Activated CD4-positive, CD25-positive, alpha-beta regulatory T cell treated with anti-CD3 and anti-CD28 coated beads, Interleukin-2, amount 50 U/mL, for 72 hours (primary cell): Measurements from ENCODE around the gene KCNA2.

ENCODE experiments used
- DNase-seq: peaks from one replicate; pipeline ENCODE4 v3.0.0; 2021

The KCNA2 gene

GRCh38 chr1:110628323-110629105 is 22.4 kb upstream of the KCNA2 start:
- DNase-seq: no peak

GRCh38 chr1:110627764-110628163 is 21.6 kb upstream of the KCNA2 start:
- DNase-seq: no peak

GRCh38 chr1:110626889-110627288 is 20.7 kb upstream of the KCNA2 start:
- DNase-seq: no peak

DNA sequence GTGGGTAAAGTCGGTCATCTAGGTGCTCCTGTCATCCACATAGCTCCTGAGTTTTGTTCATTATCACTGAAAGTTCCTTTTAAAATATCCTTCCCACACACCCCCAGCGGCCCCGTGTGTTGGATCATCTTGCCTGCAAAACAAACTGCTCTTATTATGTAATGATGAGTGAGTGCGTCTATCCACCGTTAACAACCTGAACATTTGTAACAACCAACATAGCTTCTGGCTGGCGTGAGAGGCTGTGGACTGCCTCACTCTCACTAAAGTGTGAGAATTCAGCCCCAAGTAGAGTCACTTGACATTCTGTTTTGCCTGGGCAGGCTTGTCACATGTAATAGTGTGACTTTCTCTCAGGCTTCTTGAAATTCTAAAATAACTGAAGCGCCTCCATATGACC is 14.5 kb upstream of the KCNA2 start:
- DNase-seq: no peak

- DNase-seq: no peak
Measured at GRCh38 chr1:110620250-110620615, 14.1 kb upstream of the KCNA2 start.

DNA sequence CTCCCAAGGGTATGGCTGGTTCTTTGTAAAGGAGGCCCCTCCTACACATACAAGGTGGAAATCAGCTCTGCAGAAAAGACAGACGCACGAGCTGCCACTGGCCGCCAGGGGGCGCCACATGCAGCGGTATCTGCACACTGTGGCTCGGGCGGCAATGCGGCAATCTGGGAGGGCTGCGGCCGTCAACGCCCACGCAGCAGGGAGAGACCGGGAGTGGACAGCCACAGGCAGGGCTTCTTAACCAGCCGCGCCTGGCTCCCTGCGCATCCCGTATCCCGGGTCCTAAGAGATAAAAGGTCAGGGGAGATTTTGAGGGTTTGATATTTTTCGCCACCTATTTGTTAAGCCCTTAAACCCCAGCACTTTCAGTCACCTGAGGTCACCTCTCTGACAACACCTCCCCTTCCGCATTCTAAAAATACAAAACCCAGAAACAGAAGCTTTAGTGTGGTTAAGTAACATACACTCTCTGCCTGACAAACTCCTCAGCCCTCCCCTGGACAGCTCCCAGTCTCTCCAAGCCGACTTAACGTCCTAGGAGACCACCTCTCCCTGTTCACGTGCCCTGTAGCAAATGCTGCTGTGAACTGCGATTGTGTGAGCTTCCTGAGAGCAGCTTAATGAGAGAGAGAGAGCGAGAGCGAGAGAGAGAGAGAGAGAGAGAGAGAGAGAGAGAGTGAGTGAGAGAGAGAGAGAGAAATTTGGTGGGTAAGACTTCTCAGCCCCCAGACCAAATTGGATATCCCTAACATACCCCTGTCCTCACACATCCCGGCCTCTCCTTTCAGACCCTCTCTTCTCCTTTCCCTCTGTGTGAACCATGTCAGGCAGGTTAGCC is 13.5 kb upstream of the KCNA2 start:
- peak; percentile 93 for DNase-seq

DNA sequence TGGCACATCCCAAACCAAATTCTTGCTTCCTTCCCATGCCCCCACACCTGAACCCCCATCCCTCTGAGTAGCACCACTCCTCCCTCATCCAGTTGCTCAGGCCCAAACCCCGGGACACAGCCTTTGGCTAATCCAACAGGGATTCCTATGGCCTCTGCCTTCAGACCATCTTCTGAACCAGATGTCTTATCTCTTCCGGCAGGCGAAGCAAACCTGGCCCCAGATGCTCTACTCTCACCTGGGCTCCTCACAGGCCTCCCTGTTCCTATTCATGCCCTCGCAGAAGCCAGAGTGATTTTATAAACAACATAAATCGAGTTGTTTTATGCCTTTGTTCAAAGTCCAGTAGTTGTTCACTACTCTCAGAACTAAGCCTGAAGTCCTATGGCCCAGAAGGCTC is 12.5 kb upstream of the KCNA2 start:
- no peak for DNase-seq

GRCh38 chr1:110617589-110617988 is 11.4 kb upstream of the KCNA2 start:
- DNase-seq: no peak

GRCh38 chr1:110617116-110617515 is 11.0 kb upstream of the KCNA2 start:
- no peak for DNase-seq

GRCh38 chr1:110616587-110616986 is 10.4 kb upstream of the KCNA2 start:
- no peak for DNase-seq

GRCh38 chr1:110615548-110616130 is 9.5 kb upstream of the KCNA2 start:
- DNase-seq: no peak

DNA sequence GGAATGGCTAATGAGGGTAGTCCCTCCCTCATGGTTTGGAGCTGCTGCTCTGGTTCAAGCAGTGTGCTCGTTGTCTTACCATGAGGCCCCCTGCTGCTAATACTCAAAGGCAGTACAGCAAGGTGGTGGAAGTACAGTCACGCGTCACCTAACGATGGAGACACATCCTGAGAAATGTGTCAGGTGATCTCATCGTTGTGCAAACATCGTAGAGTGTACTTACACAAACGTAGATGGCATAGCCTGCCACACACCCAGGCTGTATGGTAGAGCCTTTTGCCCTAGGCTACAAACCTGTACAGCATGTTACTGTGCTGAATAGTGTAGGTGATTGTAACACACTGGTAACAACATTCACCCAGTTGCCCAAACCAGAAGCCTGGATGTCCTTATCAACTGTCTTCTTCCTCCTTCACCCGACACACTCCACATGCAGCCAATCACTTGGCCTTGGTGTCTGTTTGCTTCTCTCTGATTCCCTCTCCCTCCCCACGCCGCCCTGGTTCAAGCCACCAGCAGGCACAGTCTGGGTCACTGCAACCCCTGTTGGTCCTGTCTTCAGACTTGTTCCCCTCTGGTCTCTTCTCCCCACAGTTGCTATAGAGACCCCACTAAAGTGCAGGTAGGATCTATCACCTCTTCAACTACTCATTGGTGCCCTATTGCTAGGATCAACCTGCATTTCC is 6.0 kb upstream of the KCNA2 start:
- DNase-seq: no peak

GRCh38 chr1:110610696-110611286 is 4.6 kb upstream of the KCNA2 start:
- no peak for DNase-seq

- DNase-seq: no peak
Measured at GRCh38 chr1:110610084-110610483, 3.9 kb upstream of the KCNA2 start.

GRCh38 chr1:110608247-110608646 is 2.1 kb upstream of the KCNA2 start:
- no peak for DNase-seq

DNA sequence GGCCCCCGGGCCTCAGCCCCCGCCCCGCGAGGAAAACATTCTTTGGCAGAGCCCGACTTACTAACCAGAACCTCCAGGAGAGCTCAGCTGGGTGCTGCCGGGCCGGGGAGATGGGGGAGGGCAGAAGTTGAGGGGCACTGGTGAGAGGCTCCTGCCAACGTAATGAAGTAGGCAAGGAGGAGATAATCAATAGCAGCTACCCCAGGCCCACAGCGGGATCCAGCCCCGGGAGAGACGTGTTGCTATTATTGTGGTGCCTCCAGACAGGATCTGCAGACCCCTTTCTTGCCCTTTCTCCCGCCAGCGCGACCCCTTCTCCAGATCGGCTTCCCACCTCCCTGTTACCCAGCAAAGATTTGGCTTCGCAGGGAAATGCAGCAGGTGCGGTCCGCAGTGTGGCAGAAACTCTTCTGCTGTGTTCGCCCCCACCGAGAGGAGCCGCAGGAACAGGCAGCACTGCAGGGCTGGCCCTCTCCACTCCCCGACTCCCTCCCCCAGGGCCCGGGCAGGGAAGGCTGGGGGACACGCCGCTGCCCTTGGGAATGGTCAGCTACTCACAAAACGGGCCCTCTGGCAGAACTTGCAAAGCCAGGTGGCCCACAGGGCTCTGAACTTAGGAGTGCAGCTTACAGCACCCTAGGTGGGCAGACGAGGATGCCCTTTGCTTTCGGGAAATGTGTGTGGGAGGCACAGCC is 1.5 kb upstream of the KCNA2 start:
- DNase-seq: no peak

GRCh38 chr1:110606657-110607535 is 738 bp upstream of the KCNA2 start:
- no peak for DNase-seq

- no peak for DNase-seq
Measured at GRCh38 chr1:110605446-110605845, 712 bp downstream of the KCNA2 start.

DNA sequence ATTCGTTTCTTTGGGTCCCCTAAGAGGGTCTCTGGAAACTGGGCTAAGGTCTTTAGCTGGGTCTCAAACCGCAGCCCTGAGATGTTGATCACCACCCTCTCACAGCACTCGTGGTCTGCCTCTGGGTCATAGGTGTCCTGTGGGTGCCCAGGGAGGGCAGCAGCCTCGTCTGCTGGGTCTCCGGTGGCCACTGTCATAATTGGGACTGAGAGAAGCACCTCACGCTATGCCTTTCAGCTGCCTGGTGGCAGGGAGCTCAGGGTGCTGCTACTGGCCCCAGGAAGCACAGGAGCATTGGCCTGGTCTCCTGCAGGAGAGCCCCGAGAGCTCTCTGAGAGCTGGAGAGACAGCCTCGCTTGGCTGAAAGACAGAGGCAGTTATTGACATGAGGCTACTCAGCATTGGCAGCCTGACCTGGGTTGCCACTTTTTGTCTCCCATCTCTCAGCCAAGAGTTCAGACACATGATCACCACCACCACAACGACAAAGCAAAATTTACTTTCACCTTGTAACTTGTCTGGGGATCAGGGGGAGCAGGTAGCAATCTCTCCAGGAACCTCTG is 1.5 kb downstream of the KCNA2 start:
- no peak for DNase-seq

DNA sequence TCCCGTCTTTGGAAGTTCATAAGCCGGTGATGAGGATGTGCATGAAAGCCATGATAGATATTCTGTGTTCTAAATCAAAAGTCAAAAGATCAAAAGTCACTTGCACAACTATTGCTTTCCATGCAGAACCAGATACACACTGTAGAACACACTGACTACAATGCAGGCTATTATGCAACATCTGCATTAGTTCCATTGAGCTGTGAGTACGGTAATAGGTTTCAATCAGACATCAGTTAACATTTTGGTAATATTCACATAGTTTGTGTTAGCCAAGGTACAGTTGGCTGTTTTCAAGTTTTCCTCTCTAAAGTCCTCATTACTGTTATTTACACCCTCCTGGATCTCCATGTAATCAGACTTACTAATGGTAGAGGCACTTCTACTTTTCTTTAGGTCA is 3.1 kb downstream of the KCNA2 start:
- DNase-seq: no peak

GRCh38 chr1:110602466-110602865 is 3.7 kb downstream of the KCNA2 start:
- no peak for DNase-seq
